IPS DF 6.9 (cell line): Measurements from ENCODE around the gene SETD1B.
"Not testable (repeated sequence)": the region's sequence is repeated elsewhere in the genome, so short reads cannot be mapped to it uniquely, and the experiment has no call there.

Experiments
- DNase-seq: peaks from one replicate; pipeline ENCODE4 v3.0.0-alpha.2; 2013; ENCODE audit warnings: low read depth, low spot score
- H3K27ac ChIP-seq: one replicate; pipeline ENCODE4 v1.5.1; 2013; ENCODE audit warnings: low read length, control low read depth
- H3K27me3 ChIP-seq: 2 replicates; pipeline ENCODE4 v1.6.1; 2013; ENCODE audit warnings: mild to moderate bottlenecking, low read length; ENCODE audit not compliant: control insufficient read depth, insufficient read depth
- H3K36me3 ChIP-seq: 2 replicates; pipeline ENCODE4 v1.6.1; 2013; ENCODE audit warnings: low read length; ENCODE audit not compliant: control insufficient read depth, insufficient read depth
- H3K4me1 ChIP-seq: 2 replicates; pipeline ENCODE4 v1.6.1; 2013; ENCODE audit warnings: low read length; ENCODE audit not compliant: control insufficient read depth, insufficient read depth
- H3K4me3 ChIP-seq: 2 replicates; pipeline ENCODE4 v1.5.1; 2013; ENCODE audit warnings: mild to moderate bottlenecking, low read length
- H3K9me3 ChIP-seq: 2 replicates; pipeline ENCODE4 v1.6.1; 2013; ENCODE audit warnings: low read length, inconsistent platforms; ENCODE audit not compliant: control insufficient read depth, insufficient read depth
- WGBS: extraction: QIAGEN DNeasy Blood & Tissue Kit; methylation state at CpG from one replicate; pipeline ENCODE4 v1.1.7; 2013; ENCODE audit warnings: mixed read lengths, missing lambda C conversion rate; ENCODE audit not compliant: insufficient read length, insufficient coverage; 5-methylcytosine and 5-hydroxymethylcytosine counted together

SETD1B gene

GRCh38 chr12:121803861-121804416 lies at the start of gene SETD1B:
Gene SETD1B, plus strand, starts transcription at chr12:121804009. Its CDS starts 729 bp downstream, at chr12:121804738.
- H3K9me3 ChIP-seq: no peaks in the 10 kb centered on the region
- no peaks in the 10 kb centered on the region for H3K27me3 ChIP-seq
- H3K27ac ChIP-seq: no peak within 1 kb of the TSS
- DNase-seq: no peak
- peaks cover 4% of the 10 kb centered on the region; the same call in 1 of the 2 replicates for H3K4me1 ChIP-seq
- WGBS: no CpG with 5 or more reads among the region's 74 CpGs
- H3K4me3 ChIP-seq: peak within 1 kb of the TSS; percentile 42; the same call in 1 of the 2 replicates
- H3K36me3 ChIP-seq: no peaks in the 10 kb centered on the region

GRCh38 chr12:121754836-121755235 lies 49.0 kb upstream of the SETD1B start:
- no peak for DNase-seq
- Histone ChIP-seq H3K36me3 (peaks cover 18% of the 10 kb centered on the region), H3K4me3 (no peak overlapping the region), H3K9me3 (no peaks in the 10 kb centered on the region), H3K27me3 (no peaks in the 10 kb centered on the region), H3K27ac (no peak overlapping the region), H3K4me1 (no peaks in the 10 kb centered on the region)
- no CpG with 5 or more reads among the region's 11 CpGs for WGBS

GRCh38 chr12:121755591-121755990 lies 48.2 kb upstream of the SETD1B start:
- H3K27me3 ChIP-seq: no peaks in the 10 kb centered on the region
- no peaks in the 10 kb centered on the region for H3K9me3 ChIP-seq
- no peak for DNase-seq
- H3K27ac ChIP-seq: no peak overlapping the region
- no CpG with 5 or more reads among the region's 3 CpGs for WGBS
- H3K36me3 ChIP-seq: peaks cover 13% of the 10 kb centered on the region
- no peaks in the 10 kb centered on the region for H3K4me1 ChIP-seq
- no peak overlapping the region for H3K4me3 ChIP-seq

GRCh38 chr12:121758536-121758935 lies 45.3 kb upstream of the SETD1B start:
- not testable (repeated sequence) for H3K27me3 ChIP-seq, H3K4me1 ChIP-seq, H3K4me3 ChIP-seq, DNase-seq, H3K27ac ChIP-seq, H3K36me3 ChIP-seq, H3K9me3 ChIP-seq
- WGBS: no CpG with 5 or more reads among the region's 22 CpGs

- no peaks in the 10 kb centered on the region for H3K4me1 ChIP-seq
- H3K36me3 ChIP-seq: no peaks in the 10 kb centered on the region; the same call in 1 of the 2 replicates
- no CpG with 5 or more reads among the region's 6 CpGs for WGBS
- no peaks in the 10 kb centered on the region for H3K27me3 ChIP-seq
- no peak overlapping the region for H3K27ac ChIP-seq
- H3K4me3 ChIP-seq: no peak overlapping the region
- H3K9me3 ChIP-seq: no peaks in the 10 kb centered on the region
- DNase-seq: no peak
Observed at GRCh38 chr12:121762269-121762668, 41.5 kb upstream of the SETD1B start.

- Histone ChIP-seq H3K4me1 (no peaks in the 10 kb centered on the region), H3K9me3 (no peaks in the 10 kb centered on the region), H3K27ac (no peak overlapping the region), H3K4me3 (no peak overlapping the region), H3K27me3 (no peaks in the 10 kb centered on the region), H3K36me3 (peaks cover 3% of the 10 kb centered on the region; the same call in 1 of the 2 replicates)
- no CpG with 5 or more reads among the region's 3 CpGs for WGBS
- no peak for DNase-seq
Observed at GRCh38 chr12:121764808-121765207, 39.0 kb upstream of the SETD1B start.

GRCh38 chr12:121765573-121765972 lies 38.2 kb upstream of the SETD1B start:
- Histone ChIP-seq H3K27me3 (no peaks in the 10 kb centered on the region), H3K4me3 (no peak overlapping the region), H3K36me3 (peaks cover 3% of the 10 kb centered on the region; the same call in 1 of the 2 replicates), H3K9me3 (no peaks in the 10 kb centered on the region), H3K4me1 (no peaks in the 10 kb centered on the region), H3K27ac (no peak overlapping the region)
- no peak for DNase-seq
- WGBS: no CpG with 5 or more reads among the region's 5 CpGs

GRCh38 chr12:121766290-121767039 lies 37.3 kb upstream of the SETD1B start:
- Histone ChIP-seq H3K27ac (no peak overlapping the region), H3K4me3 (no peak overlapping the region), H3K9me3 (no peaks in the 10 kb centered on the region), H3K36me3 (peaks cover 3% of the 10 kb centered on the region; the same call in 1 of the 2 replicates), H3K27me3 (no peaks in the 10 kb centered on the region), H3K4me1 (no peaks in the 10 kb centered on the region)
- no peak for DNase-seq
- WGBS: no CpG with 5 or more reads among the region's 5 CpGs

- H3K4me3 ChIP-seq: no peak overlapping the region
- DNase-seq: no peak
- WGBS: no CpG with 5 or more reads among the region's 10 CpGs
- H3K9me3 ChIP-seq: no peaks in the 10 kb centered on the region
- H3K36me3 ChIP-seq: peaks cover 3% of the 10 kb centered on the region; the same call in 1 of the 2 replicates
- H3K4me1 ChIP-seq: no peaks in the 10 kb centered on the region
- no peak overlapping the region for H3K27ac ChIP-seq
- H3K27me3 ChIP-seq: no peaks in the 10 kb centered on the region
Observed at GRCh38 chr12:121767525-121768016, 36.2 kb upstream of the SETD1B start.

GRCh38 chr12:121769297-121769830 lies 34.4 kb upstream of the SETD1B start:
- Histone ChIP-seq H3K36me3 (peaks cover 3% of the 10 kb centered on the region; the same call in 1 of the 2 replicates), H3K4me1 (peaks cover 4% of the 10 kb centered on the region), H3K27ac (no peak overlapping the region), H3K27me3 (no peaks in the 10 kb centered on the region), H3K9me3 (no peaks in the 10 kb centered on the region), H3K4me3 (no peak overlapping the region)
- no CpG with 5 or more reads among the region's 9 CpGs for WGBS
- DNase-seq: no peak
